Frontal cortex (tissue), 4 donors: ENCODE data around the gene EIPR1. TPM values are rescaled to one million over a fixed set of nuclear protein-coding genes. Genes with fewer than 3 reads are reported as not detected.

Experiments used
- DNase-seq, 2 donors: peaks; one replicate each; pipeline ENCODE4 v3.0.0; 2012; ENCODE audit warnings: low spot score in 2 of 2
- FAIRE-seq: peaks from 2 replicates; lab custom pipeline; 2012; peaks lifted over from hg19 to GRCh38; lab: Jason Lieb, UNC
- total RNA-seq: library from RNA; depleted of rRNA; stranded (reverse); fragments of >200 nt; gene quantifications from one replicate; pipeline ENCODE4 v1.2.3, GENCODE V29; 2014
- donor health status: control.
- donor health status: control.
- donor health status: control.

EIPR1 gene
- total RNA-seq: 40.8 TPM

DNA sequence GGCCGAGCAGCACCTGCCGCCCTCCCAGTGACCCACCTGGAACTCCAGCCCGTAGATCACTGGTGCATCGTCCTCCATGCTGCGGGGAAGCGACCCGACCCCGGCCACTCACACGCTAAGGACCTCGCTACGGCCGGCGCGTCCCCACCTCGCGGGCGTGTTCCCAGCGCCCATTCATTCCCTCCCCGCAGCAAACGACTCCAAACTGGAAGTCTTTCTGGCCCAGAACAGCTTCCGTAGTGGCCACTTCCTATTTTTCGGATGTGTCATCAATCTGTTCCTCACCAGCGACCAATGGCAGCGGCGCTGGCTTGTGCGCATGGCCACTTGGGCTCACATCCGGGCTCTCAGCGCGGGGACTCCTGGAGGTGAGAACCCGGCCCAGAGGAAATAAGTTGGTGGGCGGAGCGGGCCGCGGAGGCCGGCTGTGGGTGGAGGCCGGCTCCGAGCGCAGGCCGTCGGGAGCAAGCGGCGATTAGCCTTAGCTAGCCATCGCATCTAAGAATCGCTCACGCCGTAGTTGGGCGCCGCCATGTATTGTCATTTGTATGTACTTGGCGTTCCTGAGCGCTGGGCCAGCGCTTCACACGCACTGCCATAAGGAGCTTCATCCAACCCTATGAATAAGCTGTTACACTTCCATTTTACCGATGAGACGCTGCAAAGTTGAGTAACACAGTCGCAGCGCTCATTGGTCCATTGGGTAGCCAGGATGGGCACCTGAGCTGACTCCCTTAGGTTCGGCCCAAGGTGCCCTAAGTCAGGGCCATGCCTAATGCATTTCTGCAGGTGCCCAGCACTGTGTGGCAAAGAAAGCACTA, at the start of gene EIPR1:
EIPR1 (minus strand) TSS at position 207 of the 821 bp plus-strand sequence; CDS start at position 78, 129 bp downstream.
- no peak for FAIRE-seq

DNA sequence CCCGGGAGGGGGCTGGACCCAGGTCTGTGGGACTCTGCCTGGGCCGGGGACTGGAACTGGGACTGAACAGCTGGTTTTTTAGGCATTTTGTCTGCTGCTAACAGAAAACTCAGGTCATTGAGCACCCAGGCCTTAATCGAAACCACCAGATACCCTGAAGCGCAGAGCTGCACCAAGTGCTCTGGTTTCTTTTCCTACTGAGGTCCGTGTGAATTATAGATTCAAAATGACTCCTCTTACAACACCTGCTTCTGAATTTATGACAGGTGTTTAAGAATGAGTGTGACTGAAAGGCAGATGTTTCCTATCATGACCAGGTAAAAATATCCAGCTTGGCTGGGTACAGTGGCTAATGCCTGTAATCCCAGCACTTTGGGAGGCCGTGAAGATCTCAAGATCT, 49.7 kb upstream of the EIPR1 start:
- DNase-seq: no peak
- no peak for FAIRE-seq

More for the DNA sequence above, at the start of gene EIPR1:
- peak; percentile 90 to 91 for DNase-seq

DNA sequence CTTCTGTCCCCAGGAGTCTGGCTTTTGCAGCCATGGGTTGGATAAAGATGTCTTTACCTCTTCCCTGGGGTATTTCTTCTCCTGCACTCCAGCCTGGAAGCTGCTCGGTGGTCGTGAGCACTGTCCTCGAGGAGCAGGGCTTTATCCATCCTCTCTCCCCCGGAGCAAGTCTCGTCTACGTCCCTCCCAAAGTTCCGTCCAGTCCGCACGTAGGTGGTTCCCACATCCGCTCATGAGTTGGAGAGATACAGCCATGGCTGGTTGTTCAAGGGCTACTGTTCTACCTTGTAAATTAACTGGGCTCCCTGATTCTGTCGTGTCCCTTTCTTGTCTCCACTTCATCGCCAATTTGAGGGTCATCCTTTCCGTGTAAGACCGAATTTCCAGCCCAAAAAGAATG, 49.0 kb upstream of the EIPR1 start:
- FAIRE-seq: no peak
- DNase-seq: no peak

DNA sequence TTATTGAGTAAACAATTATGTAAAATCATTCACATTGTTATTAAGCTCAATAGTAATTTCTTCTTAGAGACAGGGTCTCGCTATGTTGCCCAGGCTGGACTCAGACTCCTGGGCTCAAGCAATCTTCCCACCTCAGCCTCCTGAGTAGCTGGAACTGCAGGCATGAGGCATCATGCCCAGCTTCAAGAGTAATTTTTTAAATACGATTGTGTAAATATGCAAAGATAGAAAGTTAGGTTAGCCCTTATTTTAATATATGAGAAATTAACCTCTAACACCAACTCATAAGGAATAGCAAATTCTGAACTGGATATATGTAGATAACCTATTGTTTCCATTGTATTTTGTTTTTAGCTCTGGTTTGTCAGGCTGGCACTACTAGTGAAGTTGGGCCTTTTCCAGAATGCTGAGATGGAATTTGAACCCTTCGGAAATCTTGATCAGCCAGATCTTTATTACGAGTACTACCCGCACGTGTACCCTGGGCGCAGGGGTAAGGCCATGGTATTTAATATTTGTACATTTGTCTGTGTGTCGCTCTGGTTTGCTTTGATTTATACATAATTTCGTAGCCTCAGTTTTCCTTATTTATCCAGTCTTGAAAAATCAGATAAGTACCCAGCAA, 46.7 kb upstream of the EIPR1 start:
- DNase-seq (no peak), FAIRE-seq (no peak)

DNA sequence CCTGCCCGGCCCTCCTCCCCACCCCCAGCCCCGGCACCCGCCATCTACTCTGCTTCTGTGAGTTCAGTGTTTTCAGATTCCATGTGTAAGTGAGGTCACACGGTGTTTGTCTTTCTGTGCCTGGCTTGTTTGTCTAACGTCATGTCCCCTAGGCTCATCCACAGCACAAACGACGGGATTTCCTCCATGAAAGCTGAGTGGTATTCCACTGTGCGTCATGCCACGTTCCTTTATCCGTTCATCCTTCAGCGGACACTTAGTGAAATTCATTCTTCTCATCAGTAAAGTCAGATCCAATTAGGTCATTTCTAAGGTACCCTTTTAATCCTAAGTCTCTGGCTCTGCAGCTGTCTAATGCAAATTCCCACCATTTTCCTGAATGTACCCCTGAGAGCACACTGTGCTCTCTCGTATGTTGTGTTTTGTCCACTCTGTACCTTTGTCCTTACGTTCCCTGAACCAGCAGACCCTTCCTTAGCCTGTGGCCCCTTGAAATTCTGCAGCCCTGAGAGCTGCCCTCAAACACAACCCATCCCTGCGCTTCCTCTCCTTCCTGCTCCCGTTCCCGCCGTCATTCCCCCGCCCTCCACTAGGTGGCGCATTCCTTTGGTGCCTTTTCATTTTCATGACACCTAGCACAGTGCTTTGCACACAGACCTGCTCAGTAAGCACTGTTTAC, 46.0 kb upstream of the EIPR1 start:
- FAIRE-seq (no peak), DNase-seq (peak; percentile 44 to 49)

DNA sequence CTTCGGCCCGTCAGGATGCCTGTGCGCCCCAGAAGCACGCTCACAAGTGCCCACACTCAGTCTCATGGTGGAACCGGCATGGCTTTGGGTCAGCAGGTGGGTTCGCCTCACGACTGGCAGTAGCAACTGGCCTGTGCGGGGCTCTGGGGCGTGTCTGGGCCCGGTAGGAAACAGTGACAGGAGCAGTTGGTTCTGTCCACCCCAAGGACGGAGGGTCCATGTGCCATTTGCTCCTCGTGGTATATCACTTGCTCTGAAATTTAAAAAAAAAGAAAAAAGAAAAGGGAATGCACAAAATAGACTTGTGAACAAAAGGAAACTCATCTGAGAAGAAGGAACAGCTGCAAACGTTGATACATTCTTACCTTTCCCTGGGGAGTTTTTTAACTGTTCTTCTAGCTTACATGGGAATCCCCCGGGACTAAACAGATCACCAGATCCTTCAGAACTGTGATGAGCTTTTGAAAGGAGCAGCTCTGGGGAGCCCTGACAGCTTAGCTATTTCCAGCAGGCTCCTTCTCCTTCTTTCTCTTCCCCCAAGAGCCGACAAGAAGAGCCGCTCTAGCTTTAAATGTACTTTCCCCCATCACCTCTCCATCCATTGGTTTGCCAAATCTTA, 44.7 kb upstream of the EIPR1 start:
- no peak for FAIRE-seq
- DNase-seq: no peak

DNA sequence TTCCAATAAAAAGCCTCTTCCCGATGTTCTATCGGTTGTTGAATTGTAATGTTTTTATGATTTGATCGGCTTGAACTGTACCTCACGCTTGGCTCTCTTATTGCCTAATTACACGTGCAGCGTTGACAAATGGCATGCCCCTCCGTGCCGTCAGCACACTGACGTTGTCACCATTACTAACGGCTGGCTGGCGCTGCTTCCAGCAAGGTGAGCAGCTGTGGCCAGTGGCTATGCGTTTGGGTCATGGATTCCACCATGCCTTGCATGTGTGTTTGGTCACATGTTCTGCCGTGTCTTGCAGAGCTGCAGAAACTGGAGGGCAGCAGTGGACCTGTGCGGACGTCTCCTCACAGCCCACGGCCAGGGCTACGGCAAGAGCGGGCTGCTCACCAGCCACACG, 44.0 kb upstream of the EIPR1 start:
- no peak for DNase-seq

DNA sequence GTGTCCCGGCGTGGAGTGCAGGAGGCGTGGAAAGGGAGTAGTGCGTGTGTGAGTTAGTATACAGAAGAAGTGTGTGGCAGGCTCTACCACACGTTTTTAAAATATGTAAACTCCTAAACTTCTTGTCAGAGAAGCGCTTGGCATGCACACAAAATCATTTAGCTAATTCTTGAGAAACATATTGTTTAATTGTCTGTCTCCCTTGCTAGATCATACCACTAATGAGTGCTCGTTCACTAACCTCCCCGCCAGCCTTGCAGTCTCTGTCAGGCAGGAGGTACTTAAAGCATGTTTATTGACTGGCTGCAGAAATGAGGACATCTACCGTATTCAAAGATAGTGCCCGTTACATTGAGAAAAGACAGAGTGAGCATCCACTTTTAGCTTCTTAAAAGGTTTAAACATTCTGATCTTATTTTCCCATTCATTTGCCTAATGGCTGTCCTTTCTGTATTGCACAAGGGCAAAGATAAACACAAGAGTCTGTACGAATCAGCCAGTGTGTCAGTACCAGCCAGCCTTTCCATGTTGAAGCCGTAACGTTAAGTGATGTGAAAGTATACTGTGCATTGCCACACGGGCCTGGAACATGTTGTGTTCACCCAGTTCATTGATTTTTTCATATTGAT, 43.3 kb upstream of the EIPR1 start:
- FAIRE-seq (no peak), DNase-seq (no peak)

More for the DNA sequence above, 44.0 kb upstream of the EIPR1 start:
- FAIRE-seq: no peak

DNA sequence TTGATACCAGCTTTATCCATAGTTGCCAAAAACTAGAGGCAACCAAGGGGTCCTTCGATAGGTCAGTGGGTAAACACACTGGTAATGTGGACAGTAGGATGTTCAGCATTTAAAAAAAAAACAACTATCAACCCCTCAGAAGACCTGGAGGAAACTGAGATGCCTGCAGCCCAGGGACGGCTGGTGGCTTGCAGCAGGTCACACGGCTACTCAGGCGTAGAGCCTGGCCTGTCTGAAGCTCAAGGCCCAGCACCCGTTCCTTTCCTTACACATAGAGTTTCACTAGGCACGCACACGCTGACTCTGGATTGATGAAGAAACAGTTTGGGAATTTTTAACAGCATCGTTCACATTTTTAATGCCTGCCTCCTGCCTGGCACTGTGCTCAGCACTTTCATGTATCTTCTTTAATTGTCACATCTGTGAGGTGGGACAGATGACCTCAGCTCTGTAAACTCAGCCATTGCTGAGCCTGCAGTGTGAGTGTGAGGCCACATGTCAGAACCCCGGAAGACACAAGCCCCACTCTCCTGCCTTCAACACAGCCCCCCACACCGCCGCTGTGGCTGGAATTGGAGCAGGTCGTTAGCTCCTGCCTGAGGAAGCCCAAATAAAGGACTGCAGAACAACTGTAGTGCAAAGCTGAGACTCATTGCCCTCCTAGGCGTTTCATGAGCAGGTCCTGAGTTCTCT, 42.6 kb upstream of the EIPR1 start:
- FAIRE-seq: no peak
- no peak for DNase-seq

DNA sequence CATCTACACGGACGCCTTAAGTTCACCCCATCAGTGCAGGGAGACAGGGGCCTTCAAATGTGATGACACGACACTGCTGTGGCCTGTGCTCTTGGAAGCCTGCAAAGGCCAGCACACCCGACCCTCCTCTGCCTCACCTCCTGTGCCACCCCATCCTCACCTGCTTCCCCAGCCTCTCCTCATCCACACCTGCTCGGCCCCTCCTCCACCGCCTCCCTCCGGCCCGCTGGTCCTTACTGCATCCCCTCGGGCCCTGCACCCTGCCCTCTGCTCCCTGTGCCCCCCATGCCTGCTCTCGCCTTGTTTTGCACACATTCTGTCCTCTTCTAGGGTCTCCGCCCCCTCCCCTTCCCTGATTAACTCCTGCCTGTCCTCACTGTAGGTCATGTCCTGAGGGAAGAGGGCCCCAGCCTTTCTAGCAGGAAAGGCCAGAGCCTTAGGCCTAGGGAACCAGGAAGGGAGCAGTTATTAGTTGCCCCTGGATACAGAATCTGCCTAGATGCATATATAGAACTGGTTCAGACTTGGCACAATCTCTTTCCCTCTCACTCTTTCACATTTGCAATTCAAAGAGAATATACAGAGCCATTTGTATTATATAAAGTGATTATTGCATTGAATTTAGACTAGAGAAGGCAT, 41.3 kb upstream of the EIPR1 start:
- FAIRE-seq: no peak
- no peak for DNase-seq

DNA sequence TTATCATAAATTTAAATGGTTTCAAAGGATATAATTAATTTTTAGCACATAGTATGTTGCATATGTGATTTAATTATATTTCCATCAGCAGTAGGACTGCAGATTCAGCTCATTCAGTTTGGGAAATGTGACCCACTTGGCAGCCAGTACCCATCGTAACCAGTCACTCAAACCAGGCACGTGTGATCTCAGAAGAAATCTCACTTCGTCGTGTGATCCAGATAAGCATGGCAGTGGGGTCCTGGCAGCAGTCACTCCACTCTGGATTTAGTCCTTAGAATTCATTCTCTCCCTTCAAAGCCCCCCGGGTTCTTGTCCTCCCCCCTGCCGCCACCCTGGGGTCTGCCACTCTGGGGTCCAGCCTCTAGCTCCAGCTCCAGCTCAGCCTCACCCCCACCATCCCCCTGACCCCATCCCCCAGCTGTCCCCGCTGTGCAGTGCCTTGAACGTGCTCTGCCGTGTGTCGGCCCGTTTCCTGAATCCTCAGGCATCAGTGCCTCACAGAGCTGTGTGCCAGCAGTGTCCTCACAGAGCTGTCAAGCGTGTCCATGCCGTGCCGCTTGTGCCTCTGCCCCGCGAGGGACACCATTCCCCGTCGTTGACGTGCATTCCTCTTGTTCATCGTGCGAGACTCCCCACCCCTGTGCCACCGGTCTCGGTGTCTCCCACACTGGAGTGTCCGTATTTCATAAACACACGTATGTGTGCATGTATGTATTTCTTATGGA, 36.7 kb upstream of the EIPR1 start:
- no peak for FAIRE-seq
- DNase-seq: no peak

DNA sequence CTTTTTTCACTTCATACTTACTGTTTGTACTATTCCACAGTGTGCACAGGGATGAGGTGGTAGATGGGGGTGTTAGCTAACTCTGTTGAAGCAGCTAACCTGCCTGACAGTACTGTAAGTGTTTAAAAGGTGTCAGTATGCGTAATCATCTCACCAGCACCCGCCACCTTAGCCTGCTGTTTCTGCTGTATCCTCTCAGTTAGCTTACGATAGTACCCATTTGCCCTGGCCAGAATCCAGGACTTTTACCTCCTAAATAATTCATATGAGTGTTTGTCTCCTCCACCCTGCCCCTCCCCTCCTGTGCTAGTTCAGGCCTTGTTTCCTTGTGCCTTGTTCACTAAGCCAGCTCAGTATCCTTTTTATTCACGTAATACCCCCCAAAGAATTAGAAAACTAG, 36.1 kb upstream of the EIPR1 start:
- DNase-seq (no peak), FAIRE-seq (no peak)

DNA sequence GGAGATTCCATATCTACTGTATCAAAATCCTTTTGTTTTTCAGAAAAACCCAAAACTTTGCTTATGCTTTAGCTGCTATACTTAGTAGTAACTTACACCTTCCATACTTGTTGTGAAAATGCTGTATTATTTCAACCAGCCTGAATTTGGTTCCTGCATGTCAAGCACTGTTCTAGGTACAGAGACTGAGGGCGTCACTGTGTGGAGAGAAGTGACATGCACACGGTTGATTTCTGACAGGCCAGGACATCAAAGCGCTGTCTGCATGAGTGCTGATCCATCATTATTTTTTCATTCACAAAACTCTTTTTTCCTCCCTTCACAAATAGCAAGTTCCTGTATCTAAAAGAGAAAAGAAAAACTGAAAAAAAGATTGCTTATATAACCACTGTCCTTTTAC, 33.5 kb upstream of the EIPR1 start:
- DNase-seq (no peak), FAIRE-seq (no peak)

DNA sequence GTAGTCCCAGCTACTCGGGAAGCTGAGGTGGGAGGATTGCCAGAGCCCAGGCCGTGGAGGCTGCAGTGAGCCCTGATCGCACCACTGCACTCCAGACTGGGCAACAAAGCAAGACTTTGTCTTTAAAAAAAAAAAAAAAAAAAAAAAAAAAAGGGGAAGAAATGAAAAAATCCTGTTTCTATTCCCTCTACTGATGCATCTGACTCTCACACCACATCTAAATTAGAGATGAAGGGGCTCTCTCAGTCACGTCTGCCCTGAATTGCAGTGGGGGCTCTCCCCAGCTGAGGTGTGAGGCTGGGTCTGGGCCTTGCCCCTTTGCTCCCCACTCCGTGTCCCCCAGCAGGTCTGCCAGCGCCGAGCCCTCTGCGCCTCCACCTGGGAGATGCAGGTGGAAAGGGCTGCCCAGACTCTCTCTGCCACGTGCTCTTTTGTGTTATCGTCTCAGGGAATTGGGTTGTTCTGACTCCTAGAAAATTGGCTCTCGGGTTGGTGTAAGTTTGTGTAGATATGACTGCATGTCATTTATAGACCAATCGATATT, 32.1 kb upstream of the EIPR1 start:
- no peak for FAIRE-seq
- DNase-seq: no peak

DNA sequence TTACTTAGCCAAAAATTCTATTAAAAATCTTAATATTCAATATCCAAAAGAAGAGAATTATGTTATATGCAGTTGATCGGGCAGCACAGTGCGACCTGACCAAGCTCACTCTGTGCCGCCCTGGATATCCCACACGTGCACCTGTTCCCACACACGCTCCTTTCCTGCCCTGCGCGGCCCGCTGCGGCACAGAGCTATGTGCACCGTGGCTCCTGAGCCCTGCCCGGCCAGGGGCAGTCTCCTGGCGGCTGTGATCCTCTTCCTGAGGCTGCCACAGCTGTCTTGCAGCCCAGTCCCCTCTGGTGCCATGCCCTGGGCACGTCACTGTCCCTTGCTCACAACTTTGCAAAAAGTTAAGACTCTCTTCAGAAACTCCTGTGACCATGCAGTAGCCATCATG, 31.2 kb upstream of the EIPR1 start:
- no peak for FAIRE-seq
- no peak for DNase-seq

DNA sequence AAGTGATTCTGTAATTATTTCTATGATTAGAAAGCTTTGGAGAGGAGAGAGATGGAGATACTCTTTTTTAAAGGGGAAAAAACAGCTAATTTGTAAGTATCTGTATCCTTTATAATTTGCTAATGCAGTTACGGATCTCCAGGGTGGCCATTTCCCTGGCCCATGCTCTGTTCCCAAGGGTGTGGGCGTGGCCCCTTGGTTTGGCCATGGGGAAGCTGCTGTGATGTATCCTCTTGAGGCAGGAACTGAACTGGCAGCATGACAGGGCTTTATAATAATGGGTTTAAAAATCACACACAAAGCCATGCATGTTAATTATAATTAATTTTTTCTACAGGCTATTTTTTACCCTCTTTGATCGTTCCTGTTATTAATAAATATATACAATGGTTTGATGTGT, 28.9 kb upstream of the EIPR1 start:
- FAIRE-seq (no peak), DNase-seq (no peak)

DNA sequence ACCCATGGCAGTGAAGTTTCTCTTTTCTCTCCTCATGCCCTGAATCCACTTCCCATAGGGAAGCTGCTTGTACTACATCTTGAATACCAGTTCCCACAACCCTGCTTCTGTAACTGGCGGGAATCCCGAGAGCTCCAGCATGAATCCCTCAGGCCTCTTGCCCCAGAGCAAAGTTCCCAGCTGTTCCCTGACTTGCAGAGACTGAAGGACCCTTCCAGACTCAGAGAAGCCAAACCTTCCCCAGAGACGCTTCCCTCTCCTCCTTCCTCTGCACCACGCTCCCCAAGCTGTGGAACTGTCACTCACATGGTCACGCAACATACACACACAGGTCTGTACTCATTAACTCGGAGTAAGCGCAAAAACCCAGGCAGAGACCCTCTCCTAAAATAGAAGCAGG, 28.3 kb upstream of the EIPR1 start:
- no peak for FAIRE-seq
- no peak for DNase-seq

DNA sequence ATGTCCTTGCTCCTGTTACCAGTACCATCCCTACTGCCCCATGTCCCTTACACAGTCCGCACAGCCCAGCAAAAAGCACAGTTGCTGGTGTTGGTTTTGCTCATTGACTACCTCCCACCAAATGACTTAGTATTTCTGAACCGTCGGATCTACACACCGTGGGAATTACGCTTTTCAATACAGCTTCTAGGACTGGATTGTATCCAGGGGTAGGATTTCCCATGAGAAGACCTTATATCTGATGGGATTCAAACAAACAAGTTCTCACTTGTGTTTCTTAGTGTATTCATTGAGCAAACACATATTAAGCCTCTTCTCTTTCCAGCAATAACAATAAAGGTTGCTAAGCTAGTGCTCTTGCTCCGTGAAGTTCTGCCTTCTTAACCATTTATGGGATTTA, 27.7 kb upstream of the EIPR1 start:
- DNase-seq (no peak), FAIRE-seq (no peak)
